Effector memory CD4-positive, alpha-beta T cell (primary cell): Measurements from ENCODE around the gene PCK2.

Source experiments
- DNase-seq, 3 donors: peaks; one replicate each; pipeline ENCODE4 v3.0.0-alpha.2; 2020
- H3K27ac ChIP-seq: 2 replicates; pipeline ENCODE4 v1.7.0; 2013; ENCODE audit warnings: mild to moderate bottlenecking, low read length, moderate library complexity; ENCODE audit not compliant: insufficient read depth, poor library complexity, severe bottlenecking
- H3K27me3 ChIP-seq: replicated peaks from 2 replicates; pipeline ENCODE4 v1.7.0; 2013; ENCODE audit warnings: mild to moderate bottlenecking, low read length; ENCODE audit not compliant: insufficient read depth, control insufficient read depth, poor library complexity, severe bottlenecking
- H3K36me3 ChIP-seq: 2 replicates; pipeline ENCODE4 v1.7.0; 2013; ENCODE audit warnings: mild to moderate bottlenecking, low read length, moderate library complexity; ENCODE audit not compliant: control insufficient read depth, insufficient read depth
- H3K4me1 ChIP-seq: 2 replicates; pipeline ENCODE4 v1.7.0; 2013; ENCODE audit warnings: low read length, mild to moderate bottlenecking; ENCODE audit not compliant: control insufficient read depth, insufficient read depth, poor library complexity, severe bottlenecking
- H3K4me3 ChIP-seq: 2 replicates; pipeline ENCODE4 v1.7.0; 2013; ENCODE audit warnings: low read length, low read depth, mild to moderate bottlenecking; ENCODE audit not compliant: insufficient read depth, poor library complexity, severe bottlenecking
- H3K9me3 ChIP-seq: 2 replicates; pipeline ENCODE4 v1.7.0; 2013; ENCODE audit warnings: mild to moderate bottlenecking, low read length, moderate library complexity; ENCODE audit not compliant: control insufficient read depth

Gene PCK2

DNA sequence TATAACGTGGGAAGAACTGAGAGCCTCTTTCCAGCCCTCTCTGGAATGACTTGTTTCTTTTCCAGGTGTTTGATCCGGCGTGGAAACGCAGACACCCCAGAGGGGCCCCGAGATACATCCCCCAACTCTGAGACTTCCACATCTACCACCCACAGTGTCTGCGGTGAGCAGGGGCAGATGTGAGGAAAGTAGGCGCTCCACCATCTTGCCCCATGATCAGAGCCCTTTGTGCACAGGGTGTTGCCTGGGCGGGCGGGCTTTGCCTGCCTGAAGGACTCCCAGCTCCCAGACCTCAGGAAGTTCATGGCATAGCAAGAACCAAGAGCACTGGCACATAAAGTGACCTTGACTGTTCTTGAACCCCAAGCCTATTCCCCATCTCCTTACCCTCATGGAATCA, 39.5 kb upstream of the PCK2 start:
- H3K27ac ChIP-seq = no peak overlapping the region
- H3K27me3 ChIP-seq = no peaks in the 10 kb centered on the region
- H3K4me3 ChIP-seq = no peak overlapping the region
- H3K4me1 ChIP-seq = peaks cover 10% of the 10 kb centered on the region
- no peak for DNase-seq
- no peaks in the 10 kb centered on the region for H3K36me3 ChIP-seq
- no peaks in the 10 kb centered on the region for H3K9me3 ChIP-seq

DNA sequence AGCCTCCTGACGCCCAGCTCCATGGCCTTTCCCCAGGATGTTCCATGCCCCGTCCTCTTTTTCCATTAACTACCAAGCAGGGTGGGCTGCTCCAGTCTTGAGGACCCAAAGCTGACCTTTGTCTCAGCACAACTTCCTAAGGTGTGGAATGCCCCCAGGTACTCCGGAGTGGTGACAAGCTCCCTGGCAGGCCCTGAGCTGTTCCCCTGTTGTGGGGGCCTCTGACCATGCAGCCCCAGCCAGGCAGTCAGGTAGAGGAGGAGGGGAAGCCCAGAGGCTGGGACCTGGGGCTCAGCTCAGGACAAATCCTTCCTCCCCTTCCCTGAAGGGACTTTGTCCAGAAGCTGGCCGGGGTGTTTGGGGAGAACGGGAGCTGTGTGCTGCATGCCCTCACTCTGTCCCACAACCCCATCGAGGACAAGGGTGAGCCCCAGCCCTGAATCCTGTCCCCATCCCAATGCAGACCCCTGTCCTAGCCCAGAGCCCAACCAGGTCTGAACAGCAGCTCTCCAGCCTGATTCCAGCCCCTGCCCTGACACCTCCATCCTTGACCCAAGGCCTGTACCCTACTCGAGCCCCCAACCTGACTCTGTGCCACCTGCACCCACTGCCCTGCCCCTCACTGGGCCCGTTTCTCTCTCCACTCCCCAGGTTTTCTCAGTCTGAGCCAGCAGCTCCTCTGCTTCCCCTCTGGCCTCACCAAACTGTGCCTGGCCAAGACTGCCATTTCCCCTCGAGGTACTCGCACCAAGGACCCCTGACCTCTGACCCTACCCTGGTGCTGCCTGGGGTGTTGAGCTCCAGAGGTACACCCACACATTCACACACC, 37.9 kb upstream of the PCK2 start:
- H3K27me3 ChIP-seq = no peaks in the 10 kb centered on the region
- no peak for DNase-seq
- no peaks in the 10 kb centered on the region for H3K36me3 ChIP-seq
- no peak overlapping the region for H3K27ac ChIP-seq
- no peak overlapping the region for H3K4me3 ChIP-seq
- no peaks in the 10 kb centered on the region for H3K9me3 ChIP-seq
- peaks cover 10% of the 10 kb centered on the region for H3K4me1 ChIP-seq

DNA sequence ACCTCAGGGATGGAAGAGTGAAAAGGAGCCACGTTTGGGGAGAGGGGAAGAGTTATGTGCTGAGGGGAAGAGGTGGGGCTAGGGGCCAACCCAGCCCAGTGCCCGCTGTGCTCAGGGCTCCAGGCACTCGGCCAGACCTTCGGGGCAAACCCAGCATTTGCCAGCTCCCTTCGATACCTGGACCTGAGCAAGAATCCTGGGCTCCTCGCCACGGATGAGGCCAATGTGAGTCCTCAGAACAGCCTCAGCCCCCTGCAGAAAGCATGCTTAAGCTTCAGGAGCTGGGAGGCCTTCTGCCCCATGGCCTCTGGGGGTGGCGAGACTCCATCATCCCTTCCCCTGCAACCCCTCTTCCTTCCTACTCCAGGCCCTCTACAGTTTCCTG, 37.3 kb upstream of the PCK2 start:
- no peaks in the 10 kb centered on the region for H3K27me3 ChIP-seq
- DNase-seq = no peak
- peaks cover 7% of the 10 kb centered on the region for H3K4me1 ChIP-seq
- no peaks in the 10 kb centered on the region for H3K36me3 ChIP-seq
- no peak overlapping the region for H3K27ac ChIP-seq
- H3K4me3 ChIP-seq = no peak overlapping the region
- no peaks in the 10 kb centered on the region for H3K9me3 ChIP-seq

DNA sequence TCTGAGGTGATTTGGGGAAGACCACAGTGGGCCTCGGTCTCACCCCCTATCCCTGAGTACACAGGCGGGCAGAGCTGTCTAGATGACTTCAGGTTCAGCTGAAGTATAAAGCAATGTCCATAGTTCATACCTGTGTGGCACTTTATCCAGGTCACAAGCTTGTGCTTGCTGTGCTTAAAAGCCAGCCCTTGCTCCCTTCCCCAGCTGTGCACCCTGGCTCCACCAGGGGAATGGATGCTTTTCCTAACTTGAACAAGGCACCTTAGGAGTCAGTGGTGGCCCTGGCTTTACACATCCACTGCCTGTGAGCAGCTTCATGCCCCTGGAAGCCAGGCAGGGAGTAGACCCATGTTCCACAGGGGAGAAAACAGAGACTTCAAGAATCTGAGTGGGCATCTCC, 36.8 kb upstream of the PCK2 start:
- Histone ChIP-seq H3K36me3 (no peaks in the 10 kb centered on the region), H3K4me1 (peaks cover 4% of the 10 kb centered on the region), H3K4me3 (no peak overlapping the region), H3K27me3 (no peaks in the 10 kb centered on the region), H3K27ac (no peak overlapping the region), H3K9me3 (no peaks in the 10 kb centered on the region)
- DNase-seq = no peak

DNA sequence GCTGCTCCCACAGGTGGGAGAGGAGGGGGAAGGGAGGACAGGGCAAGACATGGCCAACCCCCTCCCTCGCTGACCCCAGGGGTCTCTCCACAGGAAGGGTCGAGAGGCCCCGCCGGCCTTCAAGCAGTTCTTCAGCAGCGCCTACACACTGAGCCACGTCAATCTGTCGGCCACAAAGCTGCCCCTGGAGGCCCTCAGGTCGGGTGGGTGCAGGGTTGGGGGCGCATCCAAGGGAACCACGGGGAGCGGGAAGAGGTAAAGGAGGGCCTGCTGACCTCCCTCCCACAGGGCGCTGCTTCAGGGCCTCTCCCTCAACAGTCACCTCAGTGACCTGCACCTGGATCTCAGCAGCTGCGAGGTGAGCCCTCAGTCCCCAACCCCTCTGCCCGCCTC, 36.2 kb upstream of the PCK2 start:
- H3K4me3 ChIP-seq = no peak overlapping the region
- no peaks in the 10 kb centered on the region for H3K27me3 ChIP-seq
- H3K36me3 ChIP-seq = no peaks in the 10 kb centered on the region
- H3K27ac ChIP-seq = no peak overlapping the region
- no peaks in the 10 kb centered on the region for H3K9me3 ChIP-seq
- no peak for DNase-seq
- H3K4me1 ChIP-seq = no peaks in the 10 kb centered on the region

DNA sequence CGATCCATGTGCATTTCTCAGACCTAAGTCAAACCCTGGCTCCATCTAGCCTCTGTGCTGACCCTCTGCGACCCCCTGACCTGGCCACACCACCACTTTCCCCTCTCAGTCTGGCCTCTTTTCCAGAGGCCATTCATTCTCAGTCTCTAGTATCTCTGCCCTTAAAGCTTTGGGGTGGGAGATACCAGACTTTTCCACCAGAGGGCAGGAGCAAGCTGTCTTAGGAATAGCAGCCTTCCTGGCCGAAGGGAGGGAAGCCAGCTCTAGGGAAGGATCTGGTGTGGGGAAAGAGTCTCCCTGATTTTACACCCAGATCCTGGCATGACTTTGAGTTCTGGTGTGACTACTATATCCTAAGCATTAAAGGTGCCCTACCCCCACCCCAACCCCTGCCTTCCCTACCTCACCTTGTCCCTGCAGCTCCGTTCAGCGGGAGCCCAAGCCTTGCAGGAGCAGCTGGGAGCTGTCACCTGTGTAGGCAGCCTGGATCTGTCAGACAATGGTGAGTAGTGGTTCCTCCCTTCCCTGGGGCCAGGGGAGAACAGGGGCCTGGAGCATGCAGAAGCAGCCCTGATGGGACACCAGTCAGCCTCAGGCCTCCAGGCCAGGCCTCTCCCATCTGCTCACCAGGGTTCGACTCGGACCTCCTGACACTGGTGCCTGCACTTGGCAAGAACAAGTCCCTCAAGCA, 35.7 kb upstream of the PCK2 start:
- H3K4me1 ChIP-seq = no peaks in the 10 kb centered on the region
- peak in 1 of 3 donors; percentile 59 for DNase-seq
- H3K9me3 ChIP-seq = no peaks in the 10 kb centered on the region

DNA sequence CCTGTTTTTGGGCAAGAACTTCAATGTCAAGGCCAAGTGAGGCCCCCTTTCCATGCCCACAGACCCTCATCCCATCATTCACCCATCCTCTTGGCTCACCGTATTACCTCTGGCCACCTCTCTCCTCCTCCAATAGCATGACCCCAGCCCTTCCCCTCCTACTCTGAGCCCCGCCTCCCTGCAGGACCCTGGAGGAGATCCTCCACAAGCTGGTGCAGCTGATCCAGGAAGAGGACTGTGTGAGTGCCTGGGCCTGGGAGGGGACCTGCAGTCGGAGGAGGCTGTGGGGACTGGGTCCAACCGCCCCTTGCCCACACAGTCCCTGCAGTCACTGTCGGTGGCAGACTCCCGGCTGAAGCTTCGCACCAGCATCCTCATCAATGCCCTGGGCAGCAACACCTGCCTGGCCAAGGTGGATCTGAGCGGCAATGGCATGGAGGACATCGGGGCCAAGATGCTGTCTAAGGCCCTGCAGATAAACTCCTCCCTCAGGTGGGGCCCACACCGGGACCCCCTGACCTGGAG, 35.1 kb upstream of the PCK2 start:
- H3K27ac ChIP-seq = no peak overlapping the region
- DNase-seq = no peak
- no peak overlapping the region for H3K4me3 ChIP-seq
- H3K27me3 ChIP-seq = no peaks in the 10 kb centered on the region
- no peaks in the 10 kb centered on the region for H3K9me3 ChIP-seq
- no peaks in the 10 kb centered on the region for H3K36me3 ChIP-seq
- no peaks in the 10 kb centered on the region for H3K4me1 ChIP-seq

More for the DNA sequence above, 35.7 kb upstream of the PCK2 start:
- Histone ChIP-seq H3K36me3 (no peaks in the 10 kb centered on the region), H3K27ac (no peak overlapping the region), H3K27me3 (no peaks in the 10 kb centered on the region), H3K4me3 (no peak overlapping the region)

DNA sequence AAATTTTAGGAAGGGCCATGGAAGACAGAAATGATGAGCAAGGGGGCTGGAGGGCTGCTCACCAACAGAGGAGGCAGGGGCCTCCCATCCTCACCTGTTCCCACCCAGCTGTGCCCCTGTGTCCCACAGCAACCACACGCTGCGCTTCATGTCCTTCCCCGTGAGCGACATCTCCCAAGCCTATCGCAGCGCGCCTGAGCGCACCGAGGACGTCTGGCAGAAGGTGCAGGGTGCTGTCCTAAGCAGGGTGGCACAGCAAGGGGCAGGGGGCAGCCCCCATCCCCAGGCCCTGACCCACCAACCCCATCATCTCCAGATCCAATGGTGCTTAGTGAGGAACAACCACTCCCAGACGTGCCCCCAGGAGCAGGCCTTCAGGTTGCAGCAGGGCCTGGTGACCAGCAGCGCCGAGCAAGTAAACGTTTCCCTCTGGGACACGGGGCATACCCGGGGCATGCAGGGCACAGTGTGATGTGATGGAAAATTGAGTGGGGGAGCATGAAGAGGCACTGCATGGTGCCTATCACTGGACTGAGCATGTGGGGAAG, 34.2 kb upstream of the PCK2 start:
- Histone ChIP-seq H3K9me3 (no peaks in the 10 kb centered on the region), H3K4me1 (no peaks in the 10 kb centered on the region), H3K27ac (no peak overlapping the region), H3K4me3 (no peak overlapping the region), H3K36me3 (no peaks in the 10 kb centered on the region), H3K27me3 (no peaks in the 10 kb centered on the region)
- DNase-seq = no peak

DNA sequence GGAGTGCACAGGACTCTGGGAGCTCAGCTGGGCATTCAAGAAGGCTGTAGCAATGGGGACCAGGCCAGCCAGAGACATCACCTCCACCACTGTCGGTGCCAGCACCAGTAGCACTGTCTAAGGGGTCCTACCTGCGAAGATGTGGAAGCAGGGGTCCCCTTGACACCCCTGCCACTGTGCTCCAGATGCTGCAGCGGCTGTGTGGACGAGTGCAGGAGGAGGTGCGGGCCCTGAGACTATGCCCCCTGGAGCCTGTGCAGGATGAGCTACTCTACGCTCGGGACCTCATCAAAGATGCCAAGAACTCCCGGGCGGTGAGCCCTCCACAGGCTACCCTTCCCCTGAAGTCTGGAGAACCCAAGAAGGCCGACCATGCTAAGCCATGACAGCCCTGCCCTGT, 33.7 kb upstream of the PCK2 start:
- H3K9me3 ChIP-seq = no peaks in the 10 kb centered on the region
- H3K27me3 ChIP-seq = no peaks in the 10 kb centered on the region
- H3K4me3 ChIP-seq = no peak overlapping the region
- DNase-seq = no peak
- no peaks in the 10 kb centered on the region for H3K4me1 ChIP-seq
- H3K36me3 ChIP-seq = no peaks in the 10 kb centered on the region
- no peak overlapping the region for H3K27ac ChIP-seq
